Hematopoietic multipotent progenitor cell treated with erythropoietin and hydrocortisone succinate and interleukin-3 and kit ligand, for 8 days (in vitro differentiated cells): ENCODE data around the gene BOD1L1.

Experiments
- DNase-seq: peaks from one replicate; pipeline ENCODE4 v3.0.0-alpha.2; 2015

Gene BOD1L1

DNA sequence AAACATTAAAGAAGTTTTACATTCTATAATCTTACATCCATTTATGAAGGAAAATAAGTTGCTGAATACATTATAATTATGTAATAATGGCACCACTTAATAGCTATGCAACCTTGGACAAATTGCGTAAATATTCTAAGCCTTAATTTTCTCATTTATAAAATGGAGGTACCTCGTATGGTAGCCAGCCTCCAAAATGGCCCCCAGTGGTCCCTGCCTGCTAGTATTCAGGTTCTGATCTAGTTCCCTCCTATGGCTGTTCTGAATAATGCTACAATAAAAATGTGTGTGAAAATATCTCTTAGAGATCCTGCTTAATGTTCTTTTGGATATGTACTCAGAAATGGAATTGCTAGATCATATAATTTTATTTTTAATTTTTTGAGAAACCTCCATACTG, 72.2 kb downstream of the BOD1L1 start:
- no peak for DNase-seq

DNA sequence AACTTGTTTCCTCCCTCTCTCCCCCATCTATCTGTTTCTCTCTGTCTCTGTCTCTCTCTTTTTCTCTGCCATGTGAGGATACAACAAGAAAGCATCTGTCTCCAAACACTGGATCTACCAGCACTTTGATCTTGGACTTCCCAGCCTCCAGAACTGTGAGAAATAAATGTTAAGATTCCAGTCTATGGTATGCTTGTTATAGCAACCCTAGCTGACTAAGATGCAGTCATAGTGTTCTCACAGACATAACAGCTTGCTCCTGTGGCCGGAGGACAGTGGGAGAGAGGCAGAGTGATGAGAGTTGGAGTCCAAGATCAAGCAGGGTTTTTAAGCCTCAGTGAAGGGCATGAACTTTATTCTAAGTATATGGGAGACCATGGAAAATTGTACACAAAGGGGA, 74.4 kb downstream of the BOD1L1 start:
- DNase-seq = no peak

GRCh38 chr4:13548984-13549546, 78.5 kb downstream of the BOD1L1 start:
- peak; percentile 83 for DNase-seq

DNA sequence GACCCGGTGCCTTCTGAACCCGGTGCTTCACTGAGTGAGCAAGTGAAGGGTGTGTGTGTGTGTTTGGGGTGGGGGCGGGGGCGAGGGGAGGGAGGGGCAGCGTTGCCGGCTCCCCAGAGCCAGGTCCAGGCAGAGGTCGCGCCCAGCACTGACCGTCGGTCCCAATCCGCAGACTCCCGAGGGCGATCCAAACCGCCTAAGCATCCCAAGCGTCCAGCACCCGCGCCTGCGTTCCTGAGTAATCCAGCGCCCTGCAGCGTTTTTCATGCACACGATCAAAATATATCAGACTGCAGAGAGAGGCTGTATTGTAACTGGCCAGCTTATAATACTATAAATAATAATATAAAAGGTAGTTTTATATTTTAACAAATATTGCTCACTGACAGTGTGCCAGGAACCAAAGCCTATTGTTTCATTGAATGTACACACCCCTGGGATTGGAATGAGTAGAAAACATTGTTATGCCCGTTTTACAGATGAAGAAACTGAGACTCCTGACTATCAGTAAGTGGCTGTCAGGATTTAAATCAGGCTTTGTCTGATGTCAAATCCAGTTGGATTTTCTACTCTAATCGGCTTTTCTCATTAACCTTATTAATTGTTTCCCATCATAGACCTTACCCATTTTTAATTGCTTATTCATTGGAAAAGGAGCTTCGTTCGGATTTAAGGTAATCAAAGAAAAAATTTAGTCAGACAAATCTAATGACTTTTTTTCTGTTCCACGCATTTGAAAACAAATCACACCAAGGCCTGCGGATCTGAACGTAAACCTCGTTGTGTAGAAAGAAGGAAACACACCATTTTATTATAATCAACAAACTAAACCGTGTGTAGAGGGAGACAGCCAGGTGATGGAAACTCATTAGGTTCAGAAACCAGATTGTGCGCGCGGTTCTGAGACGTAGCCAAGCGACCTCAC, 79.2 kb downstream of the BOD1L1 start:
- DNase-seq = no peak

- no peak for DNase-seq
Observed at GRCh38 chr4:13547485-13548041, 80.0 kb downstream of the BOD1L1 start.

GRCh38 chr4:13546941-13547484, 80.5 kb downstream of the BOD1L1 start:
- no peak for DNase-seq

- no peak for DNase-seq
Observed at GRCh38 chr4:13546142-13546940, 81.2 kb downstream of the BOD1L1 start.

DNA sequence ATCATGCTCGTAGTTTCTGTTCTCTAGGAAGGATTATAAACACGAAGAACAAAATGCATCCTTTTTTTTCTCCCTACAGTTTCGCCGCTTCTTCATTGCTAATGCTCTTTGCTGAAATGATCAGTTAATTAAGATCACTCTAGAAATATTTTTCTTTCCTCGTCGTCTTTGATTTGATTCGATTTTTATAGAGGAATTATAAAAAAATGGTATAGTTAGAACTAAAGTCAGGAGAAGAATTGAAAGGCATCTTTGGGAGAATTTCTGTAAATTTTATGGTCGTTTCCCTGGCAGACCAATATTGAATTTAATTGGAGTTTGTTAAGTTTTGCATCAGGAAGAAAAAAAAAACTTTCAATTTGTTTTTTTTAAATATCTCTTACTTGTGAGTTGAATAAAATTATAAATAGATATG, 82.1 kb downstream of the BOD1L1 start:
- no peak for DNase-seq

DNA sequence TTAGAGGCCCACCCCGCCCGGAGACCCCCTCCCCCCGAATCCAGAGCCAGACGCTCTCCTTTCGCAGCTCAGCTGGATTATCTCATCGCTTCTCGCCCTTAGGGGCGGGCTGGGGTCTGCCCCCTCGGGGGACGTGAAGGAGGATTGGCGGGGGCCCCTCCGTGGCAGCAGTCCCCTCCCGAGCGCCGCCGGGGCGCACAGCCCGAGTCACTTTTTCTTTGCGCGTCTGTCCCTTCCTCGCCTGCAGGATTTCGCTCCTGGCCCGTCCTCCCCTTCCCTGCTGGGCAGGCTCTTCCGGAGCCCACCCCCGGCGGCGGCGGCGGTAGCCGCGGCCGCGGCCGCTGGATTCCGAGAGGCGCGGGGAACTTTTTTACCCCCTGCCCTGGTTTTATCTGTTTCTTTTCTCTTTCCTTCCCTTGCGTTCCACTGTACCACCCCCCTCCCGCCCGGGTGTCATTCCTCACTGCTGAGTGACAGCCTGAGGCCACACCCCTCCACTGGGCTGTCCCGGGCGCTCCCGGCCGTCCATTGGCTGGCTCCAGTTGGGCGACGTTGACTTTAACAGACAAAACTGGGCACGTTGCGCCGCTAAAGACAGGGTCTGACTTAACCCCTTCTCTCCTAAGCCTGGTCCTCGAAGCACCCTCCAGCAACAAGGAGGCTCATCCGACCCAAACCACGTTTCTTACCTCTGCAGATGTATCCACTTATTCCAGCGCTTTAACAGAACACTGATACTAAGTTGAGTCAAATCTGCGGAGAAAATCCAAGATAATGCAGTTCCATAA, 82.7 kb downstream of the BOD1L1 start:
- DNase-seq = peak; percentile 68

- no peak for DNase-seq
Observed at GRCh38 chr4:13543839-13544605, 83.5 kb downstream of the BOD1L1 start, which contains the start of gene NKX3-2. NKX3-2 (minus strand) TSS chr4:13544508; CDS start chr4:13544414, 94 bp downstream.

DNA sequence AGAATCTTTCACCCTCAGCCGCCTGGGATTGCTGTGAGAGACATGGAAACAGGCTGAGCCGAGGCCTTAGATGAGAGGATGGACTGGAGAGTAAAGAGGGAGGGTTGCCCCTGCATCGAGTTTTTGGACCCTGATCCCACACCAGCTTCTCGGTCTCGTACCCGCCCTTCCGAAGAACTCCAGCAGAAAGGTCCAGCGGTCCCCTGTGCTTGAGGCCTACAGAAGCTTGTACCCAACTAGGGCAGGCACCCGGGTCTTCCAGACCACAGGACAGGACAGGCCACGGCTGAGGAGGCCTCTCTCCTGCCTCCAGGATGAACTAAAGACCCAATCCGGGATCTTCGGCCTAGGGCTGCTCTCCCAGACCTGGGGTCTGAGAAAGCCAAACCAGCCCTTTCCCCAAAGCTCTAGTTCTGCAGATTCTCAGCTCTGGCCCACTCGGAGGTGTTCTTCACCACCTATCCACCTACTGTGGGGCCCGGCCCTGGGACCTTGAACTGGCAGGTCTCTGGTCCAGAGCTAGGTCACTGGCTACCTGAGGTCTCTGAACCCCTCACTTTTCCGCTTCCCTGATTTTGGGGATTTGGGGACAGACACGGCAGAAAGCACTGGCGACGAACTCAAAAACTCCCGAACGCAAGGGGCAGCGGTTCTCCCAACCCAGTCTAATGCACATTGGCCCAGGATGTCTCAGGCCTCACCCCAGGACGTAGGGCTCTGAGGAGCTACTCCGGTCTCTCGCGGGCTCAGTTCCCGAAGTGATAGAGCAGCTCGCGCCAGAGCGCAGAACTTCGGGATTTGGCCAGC, 84.3 kb downstream of the BOD1L1 start:
- DNase-seq = no peak

DNA sequence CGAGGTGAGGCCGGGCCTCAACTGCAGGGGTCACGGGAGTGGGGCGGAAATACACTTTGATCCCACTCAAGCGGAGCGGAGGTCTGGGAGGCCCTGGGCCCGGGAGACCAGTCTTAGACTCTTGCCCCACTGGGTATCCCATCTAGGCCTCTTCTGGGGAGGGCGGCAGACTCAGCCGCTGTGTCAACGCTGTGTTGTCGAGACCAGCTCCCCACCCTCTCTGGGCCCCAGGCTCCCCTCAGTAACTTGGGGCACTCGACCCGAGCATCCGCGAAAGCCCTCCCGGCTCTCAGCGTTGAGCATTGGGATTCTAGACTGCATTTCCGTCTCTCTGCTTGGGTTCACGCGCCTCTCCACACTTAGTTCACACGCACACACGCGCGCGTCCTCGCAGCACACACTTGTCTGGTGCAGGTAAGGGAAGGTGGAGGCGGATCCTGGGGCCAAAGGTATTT, 84.9 kb downstream of the BOD1L1 start:
- no peak for DNase-seq

DNA sequence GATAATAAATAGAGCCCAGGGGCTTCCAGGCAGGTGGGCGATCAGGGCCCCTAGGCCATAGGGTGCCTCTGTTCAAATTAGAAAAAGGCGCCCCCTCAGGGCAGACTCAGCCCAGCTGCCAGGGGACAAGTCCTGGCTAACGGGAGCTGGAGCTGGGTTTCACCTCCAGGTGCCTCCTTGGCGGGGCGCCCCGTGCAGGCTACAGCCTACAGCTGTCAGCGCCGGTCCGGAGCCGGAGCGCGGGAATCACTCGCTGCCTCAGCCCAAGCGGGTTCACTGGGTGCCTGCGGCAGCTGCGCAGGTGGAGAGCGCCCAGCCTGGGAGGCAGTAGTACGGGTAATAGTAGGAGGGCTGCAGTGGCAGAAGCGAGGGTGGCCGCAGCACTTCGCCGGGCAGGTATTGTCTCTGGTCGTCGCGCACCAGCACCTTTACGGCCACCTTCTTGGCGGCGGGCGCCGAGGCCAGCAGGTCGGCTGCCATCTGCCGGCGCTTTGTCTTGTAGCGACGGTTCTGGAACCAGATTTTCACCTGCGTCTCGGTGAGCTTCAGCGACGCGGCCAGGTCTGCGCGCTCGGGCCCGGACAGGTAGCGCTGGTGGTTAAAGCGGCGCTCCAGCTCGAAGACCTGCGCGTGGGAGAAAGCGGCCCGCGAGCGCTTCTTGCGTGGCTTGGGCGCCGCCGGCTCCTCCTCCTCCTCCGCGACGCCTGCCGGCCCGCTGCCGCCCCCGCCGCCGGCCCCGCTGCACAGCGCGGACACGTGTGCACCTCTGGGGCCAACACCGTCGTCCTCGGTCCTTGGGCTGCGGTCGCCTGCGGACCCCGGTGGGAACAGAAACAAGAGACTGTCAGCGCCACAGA, 85.6 kb downstream of the BOD1L1 start:
- DNase-seq = no peak

- no peak for DNase-seq
Observed at GRCh38 chr4:13541176-13541604, 86.3 kb downstream of the BOD1L1 start.

DNA sequence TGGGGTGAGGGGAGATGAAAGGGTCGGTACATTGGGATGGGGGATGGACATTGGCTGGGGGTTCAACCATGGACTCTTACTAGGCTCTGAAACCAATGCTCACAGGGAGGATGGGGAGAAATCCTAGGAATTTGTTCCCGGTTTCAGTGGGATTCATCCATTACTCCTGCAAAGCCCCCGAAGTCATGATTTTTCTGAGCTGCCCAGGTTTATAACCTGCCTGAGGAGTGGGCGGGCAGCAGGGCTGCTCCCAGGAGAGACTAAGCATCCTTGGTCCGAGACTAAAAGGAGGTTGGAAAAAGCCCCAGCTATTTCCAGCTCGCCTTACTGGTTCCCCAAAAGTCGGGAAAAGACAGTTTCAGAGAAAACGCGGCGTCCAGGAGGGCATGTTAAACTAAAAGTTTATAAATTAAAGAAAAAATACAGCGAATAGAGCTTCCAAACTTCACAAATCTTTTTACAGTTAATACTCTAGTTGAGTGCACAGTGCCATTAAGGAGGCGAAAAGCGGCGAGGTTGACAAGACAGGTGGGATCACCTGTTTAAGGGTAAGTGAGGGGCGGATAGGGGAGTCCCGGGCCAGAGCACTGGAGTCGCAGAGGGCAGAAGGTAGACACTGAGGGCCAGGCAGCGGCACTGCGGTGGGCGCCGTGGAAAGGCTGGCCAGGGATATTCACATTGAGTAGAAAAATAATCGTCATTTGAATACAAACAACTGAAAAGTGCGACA, 86.9 kb downstream of the BOD1L1 start:
- DNase-seq = no peak

DNA sequence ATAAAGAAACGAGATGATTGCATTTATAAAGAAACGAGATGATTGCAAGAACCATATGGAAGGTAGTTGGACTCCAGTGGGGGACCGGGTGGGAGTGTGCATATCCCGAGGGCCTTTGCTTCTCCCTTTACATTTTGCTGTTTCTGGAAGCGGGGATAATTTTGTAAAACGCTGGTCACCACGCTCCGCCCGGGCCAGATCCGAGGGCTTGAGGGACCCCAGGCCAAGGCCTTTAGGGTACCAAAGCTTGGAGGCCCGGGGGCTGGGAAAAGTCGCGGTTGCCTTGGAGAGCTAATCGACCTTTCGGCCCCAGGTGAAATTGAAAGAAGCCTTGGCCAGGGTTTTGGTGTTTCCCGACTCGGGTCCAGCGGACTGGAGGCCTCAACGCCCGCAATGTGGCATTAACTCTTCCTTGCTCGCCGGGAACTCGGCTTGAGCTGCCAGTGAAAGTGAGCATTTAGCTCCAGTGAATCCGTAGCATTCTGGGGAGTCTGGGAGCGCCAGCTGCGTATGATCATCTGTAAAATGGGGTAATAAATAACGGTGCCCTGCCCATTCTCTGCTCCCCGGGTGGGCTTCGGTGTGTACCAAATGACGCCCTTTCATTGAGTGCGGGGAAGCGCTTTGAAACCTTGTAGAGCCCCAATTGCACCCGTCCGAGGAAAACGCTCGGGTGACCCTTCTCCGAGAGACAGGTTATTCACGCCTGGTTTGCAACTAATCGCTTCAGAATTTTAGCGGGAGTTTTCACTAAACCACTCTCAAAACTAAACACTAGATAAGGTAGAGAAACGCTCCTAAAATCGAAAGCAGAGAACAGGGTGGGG, 87.7 kb downstream of the BOD1L1 start:
- no peak for DNase-seq

GRCh38 chr4:13539047-13539618, 88.4 kb downstream of the BOD1L1 start:
- DNase-seq = no peak
